OCI-LY1 (cell line): Measurements from ENCODE around the gene C12orf56.
A peak's percentile ranks its signal among the peaks of the same experiment; 100 is the strongest.

Source experiments
- H2AFZ ChIP-seq: fragments of 200-600 bp; sonication (generic), shearing (Covaris generic); 2 replicates; pipeline ENCODE4 v1.6.0; 2014; ENCODE audit warnings: antibody characterized with exemption, mild to moderate bottlenecking, low read length
- H3F3A ChIP-seq: fragments of 200-600 bp; sonication (generic), shearing (Covaris generic); 2 replicates; pipeline ENCODE4 v1.6.0; 2014; ENCODE audit warnings: mild to moderate bottlenecking, antibody characterized with exemption, low read length, moderate library complexity; ENCODE audit not compliant: insufficient read depth
- H3K27ac ChIP-seq: fragments of 200-600 bp; sonication (generic); 2 replicates; pipeline ENCODE4 v1.5.1; 2014; ENCODE audit warnings: low read length, mixed run types, mild to moderate bottlenecking, low read depth; ENCODE audit not compliant: poor library complexity, severe bottlenecking
- H3K27me3 ChIP-seq: fragments of 200-600 bp; sonication (generic); 2 replicates; pipeline ENCODE4 v1.6.0; 2014; ENCODE audit warnings: antibody characterized with exemption, mild to moderate bottlenecking, low read length, moderate library complexity; ENCODE audit not compliant: insufficient read depth
- H3K36me3 ChIP-seq: fragments of 200-600 bp; sonication (generic); 2 replicates; pipeline ENCODE4 v1.6.1; 2014; ENCODE audit warnings: mild to moderate bottlenecking, antibody characterized with exemption, low read length, moderate library complexity, mixed read lengths; ENCODE audit not compliant: insufficient read depth
- H3K4me1 ChIP-seq: fragments of 200-600 bp; sonication (generic); 2 replicates; pipeline ENCODE4 v1.5.1; 2014; ENCODE audit warnings: mild to moderate bottlenecking, low read length, moderate library complexity; ENCODE audit not compliant: insufficient read depth, severe bottlenecking
- H3K4me2 ChIP-seq: fragments of 200-600 bp; sonication (generic), shearing (Covaris generic); 2 replicates; pipeline ENCODE4 v1.6.1; 2014; ENCODE audit warnings: low read length
- H3K4me3 ChIP-seq: fragments of 200-600 bp; sonication (generic); 2 replicates; pipeline ENCODE4 v1.5.1; 2014; ENCODE audit warnings: low read length, low read depth, mild to moderate bottlenecking, mixed read lengths; ENCODE audit not compliant: poor library complexity, severe bottlenecking
- H3K79me2 ChIP-seq: fragments of 200-600 bp; shearing (Covaris generic); 2 replicates; pipeline ENCODE4 v1.6.1; 2016; ENCODE audit warnings: mixed run types, low read length, mixed read lengths; ENCODE audit not compliant: insufficient read depth
- H3K9ac ChIP-seq: fragments of 200-600 bp; sonication (generic), shearing (Covaris generic); 2 replicates; pipeline ENCODE4 v1.6.1; 2014; ENCODE audit warnings: mild to moderate bottlenecking, low read length, mixed read lengths
- H3K9me2 ChIP-seq: fragments of 200-600 bp; sonication (generic), shearing (Covaris generic); 2 replicates; pipeline ENCODE4 v1.6.1; 2014; ENCODE audit warnings: low read depth, mild to moderate bottlenecking, low read length, mixed read lengths
- H3K9me3 ChIP-seq: fragments of 200-600 bp; shearing (Covaris generic); 2 replicates; pipeline ENCODE4 v1.6.1; 2014; ENCODE audit warnings: low read length, mixed read lengths
- H4K20me1 ChIP-seq: fragments of 200-600 bp; sonication (generic), shearing (Covaris generic); 2 replicates; pipeline ENCODE4 v1.6.0; 2016; ENCODE audit warnings: mild to moderate bottlenecking, low read length; ENCODE audit not compliant: insufficient read depth
- CTCF ChIP-seq: fragments of 200-600 bp; sonication (generic), shearing (Covaris generic); IDR thresholded peaks from 2 replicates; pipeline ENCODE4 v1.5.1; 2017; ENCODE audit warnings: mild to moderate bottlenecking, antibody characterized with exemption, low read length, moderate library complexity, mixed read lengths
- EZH2 ChIP-seq: fragments of 200-600 bp; sonication (generic), shearing (Covaris generic); IDR thresholded peaks from 2 replicates; pipeline ENCODE4 v1.8.0; 2017; ENCODE audit warnings: borderline replicate concordance, mixed run types, mild to moderate bottlenecking, antibody characterized with exemption, low read length, moderate library complexity, mixed read lengths

C12orf56 gene

GRCh38 chr12:64225626-64226025 is 164.9 kb downstream of the C12orf56 start:
- no peak for TF ChIP-seq CTCF
- no peak for TF ChIP-seq EZH2
- Histone ChIP-seq H3K4me1 (peaks cover 16% of the 10 kb centered on the region), H3K9ac (no peak overlapping the region), H4K20me1 (no peaks in the 10 kb centered on the region), H3K4me2 (no peak overlapping the region), H3K27ac (no peak overlapping the region), H3K79me2 (no peaks in the 10 kb centered on the region), H3K36me3 (no peaks in the 10 kb centered on the region), H3K9me2 (no peaks in the 10 kb centered on the region), H3K9me3 (no peaks in the 10 kb centered on the region), H3K4me3 (no peak overlapping the region), H3F3A (no peaks in the 10 kb centered on the region), H2AFZ (no peak overlapping the region), H3K27me3 (no peaks in the 10 kb centered on the region)

- Histone ChIP-seq H3K9me2 (no peaks in the 10 kb centered on the region), H4K20me1 (no peaks in the 10 kb centered on the region), H3K4me1 (peaks cover 33% of the 10 kb centered on the region), H3K4me3 (peak within 1 kb of the TSS; percentile 69), H3K27ac (no peak within 1 kb of the TSS), H3K27me3 (no peaks in the 10 kb centered on the region), H3K9ac (peak within 1 kb of the TSS; percentile 61), H3F3A (no peaks in the 10 kb centered on the region), H3K79me2 (no peaks in the 10 kb centered on the region), H2AFZ (0 out of 2 replicates have a peak within 1 kb of the TSS, but pooled peaks have one; percentile 1), H3K9me3 (no peaks in the 10 kb centered on the region), H3K36me3 (no peaks in the 10 kb centered on the region), H3K4me2 (peak within 1 kb of the TSS; percentile 84)
- TF ChIP-seq CTCF (no peak), EZH2 (no peak)
Measured at GRCh38 chr12:64222009-64222765, 168.4 kb downstream of the C12orf56 start, which contains the start of gene KICS2. KICS2 (minus strand) TSS chr12:64222296; CDS start chr12:64222237, 59 bp downstream.

GRCh38 chr12:64221651-64222008 is 168.9 kb downstream of the C12orf56 start:
- peak overlapping the region; percentile 84 for H3K4me2 ChIP-seq
- no peaks in the 10 kb centered on the region for H3K27me3 ChIP-seq
- H3K36me3 ChIP-seq: no peaks in the 10 kb centered on the region
- H3K9me3 ChIP-seq: no peaks in the 10 kb centered on the region
- H3K79me2 ChIP-seq: no peaks in the 10 kb centered on the region
- no peak overlapping the region for H2AFZ ChIP-seq
- no peaks in the 10 kb centered on the region for H3F3A ChIP-seq
- H3K4me3 ChIP-seq: peak overlapping the region; percentile 69
- no peak overlapping the region for H3K27ac ChIP-seq
- no peaks in the 10 kb centered on the region for H3K9me2 ChIP-seq
- no peak for TF ChIP-seq CTCF
- TF ChIP-seq EZH2: no peak
- peaks cover 33% of the 10 kb centered on the region for H3K4me1 ChIP-seq
- H3K9ac ChIP-seq: peak overlapping the region; percentile 61
- no peaks in the 10 kb centered on the region for H4K20me1 ChIP-seq
